HG03460 (cell line): ENCODE data around the gene CFAP251.

Experiments used
- ATAC-seq: cut with Tn5 transposase; IDR thresholded peaks from one replicate; pipeline ENCODE4 v1.9.1; 2021; ENCODE audit not compliant: unreplicated experiment

CFAP251 gene

GRCh38 chr12:122049827-122050226 is 131.4 kb downstream of the CFAP251 start:
- ATAC-seq = no peak

GRCh38 chr12:122050706-122051105 is 132.3 kb downstream of the CFAP251 start:
- no peak for ATAC-seq

- no peak for ATAC-seq
These were observed 133.0 kb downstream of the CFAP251 start for GRCh38 chr12:122051231-122051876.

- no peak for ATAC-seq
These were observed 133.9 kb downstream of the CFAP251 start for GRCh38 chr12:122052285-122052684.
